ENCODE results near the gene KBTBD8.

The KBTBD8 gene

GRCh38 chr3:66997560-66998112 is 471 bp upstream of the KBTBD8 start (continued):
- TF ChIP-seq POU6F1 (CRISPR knock-in tag; IDR thresholded peaks at IDR 0.05; ENCODE audit: borderline replicate concordance, low read depth) (no peak), RARB (CRISPR knock-in tag; IDR thresholded peaks at IDR 0.05) (no peak), GLIS3 (CRISPR knock-in tag; IDR thresholded peaks at IDR 0.05) (no peak), OSR1 (CRISPR knock-in tag; IDR thresholded peaks at IDR 0.05) (no peak), CSDC2 (CRISPR knock-in tag; IDR thresholded peaks at IDR 0.05) (no peak), ZC3H10 (CRISPR knock-in tag; IDR thresholded peaks at IDR 0.05) (no peak), ZNF565 (CRISPR knock-in tag; conservative IDR thresholded peaks at IDR 0.05; ENCODE audit: low read depth) (no peak), ZNF70 (CRISPR knock-in tag; IDR thresholded peaks at IDR 0.05) (no peak)

DNA sequence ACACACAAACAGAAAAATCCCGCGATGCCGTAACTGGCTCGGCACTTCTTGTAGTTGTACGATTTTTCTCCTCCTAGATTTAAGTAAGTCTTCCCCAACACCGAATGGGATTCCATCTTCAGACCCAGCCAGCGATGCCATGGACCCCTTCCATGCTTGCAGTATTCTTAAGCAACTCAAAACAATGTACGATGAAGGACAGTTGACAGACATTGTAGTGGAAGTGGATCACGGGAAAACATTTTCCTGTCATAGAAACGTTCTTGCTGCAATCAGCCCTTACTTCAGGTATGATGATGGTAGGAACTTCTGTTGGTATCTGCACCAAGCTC is 763 bp downstream of the KBTBD8 start:
- no peak for TF ChIP-seq ZFP3 (CRISPR knock-in tag; IDR thresholded peaks at IDR 0.05)
- ATAC-seq = no peak

- no peak for ATAC-seq
- TF ChIP-seq POU6F1 (CRISPR knock-in tag; IDR thresholded peaks at IDR 0.05; ENCODE audit: borderline replicate concordance, low read depth) (no peak), CREB5 (CRISPR knock-in tag; IDR thresholded peaks at IDR 0.05; ENCODE audit: low read depth) (no peak), ARNTL (CRISPR knock-in tag; IDR thresholded peaks at IDR 0.05; ENCODE audit: borderline replicate concordance, low read depth) (no peak), CSDC2 (CRISPR knock-in tag; IDR thresholded peaks at IDR 0.05) (no peak), ZFP3 (CRISPR knock-in tag; IDR thresholded peaks at IDR 0.05) (no peak), TOX (CRISPR knock-in tag; IDR thresholded peaks at IDR 0.05; ENCODE audit: borderline replicate concordance) (no peak), ZNF8 (CRISPR knock-in tag; IDR thresholded peaks at IDR 0.05) (no peak), CSRNP3 (CRISPR knock-in tag; IDR thresholded peaks at IDR 0.05) (no peak), TCF4 (CRISPR knock-in tag; IDR thresholded peaks at IDR 0.05; ENCODE audit: borderline replicate concordance) (no peak), ZC3H10 (CRISPR knock-in tag; IDR thresholded peaks at IDR 0.05) (no peak), SNAI2 (CRISPR knock-in tag; IDR thresholded peaks at IDR 0.05) (no peak), PPARA (CRISPR knock-in tag; IDR thresholded peaks at IDR 0.05; ENCODE audit: borderline replicate concordance) (no peak), ZNF70 (CRISPR knock-in tag; IDR thresholded peaks at IDR 0.05) (no peak), BACH2 (CRISPR knock-in tag; IDR thresholded peaks at IDR 0.05; ENCODE audit: borderline replicate concordance) (no peak)
These were observed 1.9 kb downstream of the KBTBD8 start for GRCh38 chr3:67000009-67000408.

GRCh38 chr3:67001086-67001861 is 3.2 kb downstream of the KBTBD8 start:
- no peak for ATAC-seq

More at GRCh38 chr3:67001086-67001861, 3.2 kb downstream of the KBTBD8 start:
- TF ChIP-seq POU6F1 (CRISPR knock-in tag; IDR thresholded peaks at IDR 0.05; ENCODE audit: borderline replicate concordance, low read depth) = no peak
- TF ChIP-seq BACH2 (CRISPR knock-in tag; IDR thresholded peaks at IDR 0.05; ENCODE audit: borderline replicate concordance) = no peak
- TF ChIP-seq ZNF565 (CRISPR knock-in tag; conservative IDR thresholded peaks at IDR 0.05; ENCODE audit: low read depth) = no peak
- TF ChIP-seq ZFP30 (CRISPR knock-in tag; IDR thresholded peaks at IDR 0.05) = no peak
- TF ChIP-seq GLIS3 (CRISPR knock-in tag; IDR thresholded peaks at IDR 0.05) = no peak

Data from SK-N-SH treated with all-trans-retinoic acid at 6 μM for 48 hours (cell line).